B cell (primary cell): Measurements from ENCODE around the gene EVX1.

Experiments used
- CTCF ChIP-seq: fragments of 200-600 bp; IDR thresholded peaks from one replicate; pipeline ENCODE4 v1.8.0; 2022; ENCODE audit warnings: antibody characterized with exemption, mild to moderate bottlenecking
- EZH2 ChIP-seq: IDR thresholded peaks from 2 replicates; pipeline ENCODE4 v1.6.1; 2012; ENCODE audit warnings: borderline replicate concordance, low read depth, mild to moderate bottlenecking, moderate library complexity, low read length; ENCODE audit not compliant: insufficient read depth, poor library complexity, severe bottlenecking

GRCh38 chr7:27245124-27245797 lies 2.7 kb downstream of the EVX1 start:
- no peak for TF ChIP-seq CTCF
- no peak for TF ChIP-seq EZH2
